ENCODE measurements around the gene UBA7.

Gene UBA7

GRCh38 chr3:49805367-49805782, 8.4 kb downstream of the UBA7 start:
- H3K4me3 ChIP-seq (ENCODE audit: low read length): peak overlapping the region; percentile 20
- TF ChIP-seq, protein P1, sequence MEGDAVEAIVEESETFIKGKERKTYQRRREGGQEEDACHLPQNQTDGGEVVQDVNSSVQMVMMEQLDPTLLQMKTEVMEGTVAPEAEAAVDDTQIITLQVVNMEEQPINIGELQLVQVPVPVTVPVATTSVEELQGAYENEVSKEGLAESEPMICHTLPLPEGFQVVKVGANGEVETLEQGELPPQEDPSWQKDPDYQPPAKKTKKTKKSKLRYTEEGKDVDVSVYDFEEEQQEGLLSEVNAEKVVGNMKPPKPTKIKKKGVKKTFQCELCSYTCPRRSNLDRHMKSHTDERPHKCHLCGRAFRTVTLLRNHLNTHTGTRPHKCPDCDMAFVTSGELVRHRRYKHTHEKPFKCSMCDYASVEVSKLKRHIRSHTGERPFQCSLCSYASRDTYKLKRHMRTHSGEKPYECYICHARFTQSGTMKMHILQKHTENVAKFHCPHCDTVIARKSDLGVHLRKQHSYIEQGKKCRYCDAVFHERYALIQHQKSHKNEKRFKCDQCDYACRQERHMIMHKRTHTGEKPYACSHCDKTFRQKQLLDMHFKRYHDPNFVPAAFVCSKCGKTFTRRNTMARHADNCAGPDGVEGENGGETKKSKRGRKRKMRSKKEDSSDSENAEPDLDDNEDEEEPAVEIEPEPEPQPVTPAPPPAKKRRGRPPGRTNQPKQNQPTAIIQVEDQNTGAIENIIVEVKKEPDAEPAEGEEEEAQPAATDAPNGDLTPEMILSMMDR (conservative IDR thresholded peaks at IDR 0.05; ENCODE audit: low read length): no peak
- peak; percentile 98 for DNase-seq (ENCODE audit: low read depth)

DNA sequence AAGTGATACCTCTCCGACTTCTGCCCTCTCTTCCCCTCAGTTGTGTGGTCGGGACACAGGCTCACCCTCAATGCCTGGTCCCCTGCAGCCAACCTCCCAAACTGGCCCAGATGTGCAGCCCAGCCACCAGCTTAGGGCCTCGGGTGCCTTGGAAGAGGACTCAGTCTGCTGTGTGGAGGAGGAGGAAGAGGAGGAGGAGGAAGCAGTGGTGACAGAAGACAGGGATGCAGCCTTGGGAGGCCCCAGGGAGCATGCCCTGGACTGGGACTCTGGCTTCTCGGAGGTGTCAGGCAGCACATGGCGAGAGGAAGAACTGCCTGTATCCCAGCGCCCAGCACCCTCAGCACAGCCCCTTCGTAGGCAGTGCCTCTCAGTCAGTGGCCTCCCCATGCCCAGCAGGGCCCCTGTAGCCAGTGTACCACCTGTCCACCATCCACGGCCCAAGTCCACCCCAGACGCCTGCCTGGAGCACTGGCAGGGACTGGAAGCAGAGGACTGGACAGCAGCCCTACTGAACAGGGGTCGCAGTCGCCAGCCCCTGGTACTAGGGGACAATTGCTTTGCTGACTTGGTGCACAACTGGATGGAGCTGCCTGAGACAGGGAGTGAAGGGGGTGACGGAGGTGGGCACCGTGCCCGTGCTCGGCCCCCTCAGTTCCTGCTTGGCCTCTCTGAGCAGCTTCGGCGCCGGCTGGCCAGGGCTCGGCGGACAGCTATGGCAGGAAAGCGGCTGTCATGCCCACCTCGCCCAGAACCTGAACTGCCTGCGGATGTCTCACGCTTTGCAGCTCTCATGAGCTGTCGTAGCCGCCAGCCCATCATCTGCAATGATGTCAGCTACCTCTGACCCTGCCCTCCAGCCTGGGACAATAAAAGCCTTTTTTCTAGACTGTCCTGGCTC, 9.4 kb downstream of the UBA7 start:
- TF ChIP-seq, protein P1 (conservative IDR thresholded peaks at IDR 0.05; ENCODE audit: low read length): no peak
- peak overlapping the region; percentile 95 for H3K4me3 ChIP-seq (ENCODE audit: low read length)
- no peak for DNase-seq (ENCODE audit: low read depth)

DNA sequence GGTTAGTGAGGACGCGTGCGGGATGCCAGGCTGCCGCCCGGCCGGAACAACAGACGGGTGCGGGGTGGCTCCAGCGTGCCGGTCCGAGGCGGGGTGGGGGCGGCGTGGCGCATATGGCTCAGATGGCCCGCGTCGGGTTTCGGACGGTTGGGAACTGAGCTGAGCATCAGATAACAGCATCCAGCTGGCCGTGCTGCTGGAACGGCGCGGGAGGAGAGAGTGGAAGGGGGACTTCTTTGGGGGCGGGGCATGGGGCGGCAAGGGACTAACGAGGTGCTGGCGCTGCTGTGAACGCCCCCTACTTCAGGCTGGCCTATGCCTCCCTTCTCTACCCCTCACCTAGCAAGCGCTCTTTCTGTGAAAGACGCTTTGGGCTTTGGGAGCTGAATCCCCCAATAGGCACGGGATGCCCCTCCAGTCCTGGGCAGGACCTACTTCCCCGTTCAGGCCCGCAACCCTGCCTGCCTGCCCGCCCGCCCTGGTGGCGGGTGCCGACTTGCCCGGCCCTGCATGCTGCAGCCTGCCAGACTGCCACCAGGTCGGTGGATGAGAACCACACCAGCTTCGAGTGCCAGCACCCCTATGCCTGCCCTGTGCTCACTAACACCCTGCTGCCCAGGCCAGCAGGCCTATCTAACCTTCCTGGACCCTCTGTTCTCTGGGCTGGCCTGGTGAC, 10.2 kb downstream of the UBA7 start:
- TF ChIP-seq, protein P1 (conservative IDR thresholded peaks at IDR 0.05; ENCODE audit: low read length): peak; percentile 1; the same call in 1 of the 2 replicates
- H3K4me3 ChIP-seq (ENCODE audit: low read length): peak overlapping the region; percentile 95
- no peak for DNase-seq (ENCODE audit: low read depth)

DNA sequence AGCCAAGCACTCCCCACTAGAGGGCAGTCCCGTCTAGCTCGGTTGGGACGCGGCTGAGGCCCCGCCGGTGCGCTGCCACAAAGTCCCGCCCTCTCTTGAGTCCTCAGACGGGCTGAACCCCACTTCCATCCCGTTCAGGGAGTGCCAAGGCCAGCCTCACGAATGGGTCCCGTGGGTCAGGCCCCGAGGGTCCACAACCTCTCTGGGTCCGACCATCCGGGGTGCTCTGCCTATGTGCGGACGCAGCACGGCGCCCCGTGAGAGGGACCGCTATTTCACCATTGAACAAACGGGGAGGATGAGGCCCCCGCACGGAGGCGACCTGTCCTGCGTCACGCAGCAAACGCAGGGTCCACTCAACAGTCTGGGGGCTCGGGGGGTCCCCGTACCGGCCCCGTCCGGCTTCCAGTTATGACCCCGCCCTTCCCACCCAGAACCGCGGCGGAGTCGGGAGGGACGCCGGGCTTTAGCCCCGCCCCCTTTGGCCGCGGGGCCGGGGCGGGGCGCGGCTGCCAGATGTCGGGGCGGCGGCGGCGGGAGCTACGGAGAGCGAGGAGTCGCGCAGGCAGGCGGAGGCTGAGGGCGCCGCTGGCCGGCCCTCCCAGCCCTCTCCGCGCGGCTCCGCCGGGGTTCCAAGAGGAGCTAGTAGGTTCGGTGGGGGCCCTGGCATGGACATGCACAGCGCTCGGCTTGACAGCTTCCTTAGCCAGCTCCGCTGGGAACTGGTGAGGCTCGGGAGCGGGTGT, 10.9 kb downstream of the UBA7 start, which contains the start of gene INKA1:
INKA1 (plus strand) TSS at position 543 of the 746 bp plus-strand sequence; CDS start at position 675, 132 bp downstream.
- TF ChIP-seq, protein P1 (conservative IDR thresholded peaks at IDR 0.05; ENCODE audit: low read length): peak; percentile 77
- DNase-seq (ENCODE audit: low read depth): peak; percentile 79
- H3K4me3 ChIP-seq (ENCODE audit: low read length): peak within 1 kb of the TSS; percentile 95

DNA sequence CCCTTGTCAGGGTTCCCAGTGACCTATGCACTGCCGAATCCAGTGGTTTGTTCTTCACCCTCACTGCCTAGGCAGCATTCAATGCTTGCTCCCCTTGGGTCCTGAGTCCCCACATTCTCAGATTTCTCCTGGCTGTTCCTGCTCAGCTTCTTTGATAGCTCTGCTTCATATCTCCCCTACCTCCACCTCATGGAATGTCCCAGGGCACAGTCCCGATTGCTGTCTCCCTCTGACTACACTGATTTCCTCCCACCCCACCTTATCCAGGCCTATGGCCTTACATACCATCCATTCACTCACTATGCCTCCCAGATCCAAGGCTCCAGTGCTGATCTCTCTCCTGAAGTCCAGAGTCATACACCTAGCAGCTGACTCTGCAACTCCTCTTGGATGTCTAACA, 12.6 kb downstream of the UBA7 start:
- TF ChIP-seq, protein P1 (conservative IDR thresholded peaks at IDR 0.05; ENCODE audit: low read length): no peak
- H3K4me3 ChIP-seq (ENCODE audit: low read length): no peak overlapping the region
- no peak for DNase-seq (ENCODE audit: low read depth)

DNA sequence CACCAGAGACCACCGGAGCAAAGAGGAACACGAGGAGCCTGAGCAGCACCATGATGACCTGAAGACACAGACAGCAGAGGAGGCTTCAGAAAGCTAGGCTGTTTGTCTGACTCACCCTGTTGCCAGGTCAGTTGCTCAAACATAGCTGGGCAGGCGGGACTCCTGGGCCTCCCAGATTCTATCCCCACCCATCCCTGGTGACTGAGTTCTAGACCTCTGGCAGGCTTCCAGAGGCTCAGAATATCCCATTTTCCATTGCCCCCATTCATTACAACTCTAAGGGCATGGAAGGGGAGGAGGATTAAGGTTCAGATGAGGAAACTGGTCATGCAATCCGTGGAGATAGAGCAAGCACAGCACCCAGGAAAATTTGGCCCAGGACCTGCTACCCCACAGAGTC, 14.0 kb downstream of the UBA7 start, which contains the start of gene CDHR4:
CDHR4 (minus strand) TSS at position 113 of the 400 bp plus-strand sequence; CDS start at position 52, 61 bp downstream.
- TF ChIP-seq, protein P1 (conservative IDR thresholded peaks at IDR 0.05; ENCODE audit: low read length): no peak
- peak; percentile 85 for DNase-seq (ENCODE audit: low read depth)

More for the DNA sequence above, 14.0 kb downstream of the UBA7 start, which contains the start of gene CDHR4:
- no peak within 1 kb of the TSS for H3K4me3 ChIP-seq (ENCODE audit: low read length)

All from AG10803 (cell line).